Stimulated activated CD4-positive, alpha-beta T cell treated with anti-CD3 and anti-CD28 coated beads, TNF-alpha, amount 100 ng/mL, for 24 hours (primary cell): Measurements from ENCODE around the gene ANKS1A.
"Not testable (repeated sequence)": the region's sequence is repeated elsewhere in the genome, so short reads cannot be mapped to it uniquely, and the experiment has no call there.

Experiments used
- DNase-seq, 3 experiments: peaks; one replicate each; pipeline ENCODE4 v3.0.0-alpha.2; 2020; ENCODE audit warnings: low read depth in 3 of 3

The ANKS1A gene

GRCh38 chr6:34884073-34884472 is 5.0 kb upstream of the ANKS1A start:
- not testable (repeated sequence) for DNase-seq

DNA sequence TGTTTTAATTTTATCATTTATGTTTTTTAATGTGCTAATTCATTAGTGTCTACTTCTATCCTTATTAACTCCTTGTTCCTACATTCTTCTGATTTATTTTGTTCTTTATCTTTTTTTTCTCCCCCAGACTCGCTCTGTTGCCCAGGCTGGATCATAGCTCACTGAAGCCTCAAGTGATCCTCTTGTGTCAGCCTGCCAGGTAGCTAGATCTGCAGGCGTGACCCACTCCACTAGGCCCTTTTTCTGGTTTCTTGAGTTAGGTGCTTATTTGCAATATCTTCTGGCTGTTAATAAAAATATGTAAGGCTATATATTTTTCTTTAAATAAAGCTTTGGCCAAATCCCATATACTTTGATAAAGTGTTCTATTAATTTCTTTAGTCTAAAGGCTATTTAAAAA is 4.1 kb upstream of the ANKS1A start:
- no peak for DNase-seq

- DNase-seq, result not testable (repeated sequence)
Observed at GRCh38 chr6:34885837-34886236, 3.2 kb upstream of the ANKS1A start.

DNA sequence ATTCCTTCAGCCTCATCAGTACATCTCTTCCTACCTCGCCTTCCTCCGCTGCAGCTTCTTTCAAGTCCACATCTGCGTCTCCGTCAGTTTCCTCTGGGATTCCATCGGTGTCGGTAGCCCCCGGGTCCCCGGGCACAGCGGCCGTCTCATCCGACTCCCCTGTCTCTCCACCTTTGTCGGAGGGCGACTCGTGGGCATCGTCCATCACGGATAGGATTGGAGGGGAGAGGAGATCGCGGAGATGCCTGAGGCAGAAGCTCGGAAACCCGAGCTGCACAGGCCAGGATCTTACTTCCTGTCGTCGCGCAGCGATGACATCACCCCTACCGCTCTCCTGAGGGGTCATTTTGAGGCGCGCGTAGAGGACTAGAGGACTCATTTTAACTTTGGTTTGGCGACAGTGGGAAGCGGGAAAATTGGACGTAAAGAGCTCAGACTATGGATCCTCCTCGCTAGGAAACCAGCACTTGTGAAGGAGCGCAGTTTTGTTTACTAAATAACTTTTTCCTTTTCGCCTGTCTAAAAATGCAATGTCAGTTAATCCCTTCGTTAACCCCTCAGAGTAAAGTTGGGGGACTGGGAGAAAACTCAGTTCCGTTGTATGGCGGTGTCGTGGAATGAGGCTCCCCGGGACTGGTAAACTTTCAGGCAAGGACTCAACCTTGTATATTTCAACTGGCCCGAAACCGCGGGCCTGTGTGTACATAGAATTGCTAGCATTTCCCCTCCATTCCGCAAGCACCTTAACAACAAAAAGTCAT is 1.1 kb upstream of the ANKS1A start, which contains the start of gene TAF11:
TSS of gene TAF11 (minus strand) at position 290 of the 761 bp plus-strand sequence. CDS start at position 205, 85 bp downstream.
- peak; percentile 81 to 90 (median 81) for DNase-seq

DNA sequence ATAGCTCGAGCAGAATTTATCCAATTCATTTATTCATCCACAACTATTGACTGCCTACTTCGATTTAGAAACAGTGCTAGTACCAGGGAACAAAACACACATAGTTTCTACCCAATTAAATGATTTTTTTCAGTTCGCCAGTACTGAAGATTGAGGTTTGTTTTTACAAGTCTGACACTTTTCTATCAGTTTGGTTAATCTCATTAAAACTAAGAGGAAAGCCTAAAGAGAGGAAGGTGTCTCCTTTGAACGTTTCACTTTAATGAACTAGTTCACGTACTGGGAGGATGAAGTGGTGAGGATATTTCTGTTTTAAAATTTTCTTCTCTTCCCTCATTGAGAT is 570 bp upstream of the ANKS1A start:
- no peak for DNase-seq

- DNase-seq, result no peak
Observed at GRCh38 chr6:34890533-34890925, 1.5 kb downstream of the ANKS1A start.

GRCh38 chr6:34891296-34891695 is 2.2 kb downstream of the ANKS1A start:
- no peak for DNase-seq

- no peak for DNase-seq
Observed at GRCh38 chr6:34894693-34895092, 5.6 kb downstream of the ANKS1A start.

- DNase-seq, result no peak
Observed at GRCh38 chr6:34897130-34897529, 8.1 kb downstream of the ANKS1A start.

GRCh38 chr6:34897716-34898115 is 8.7 kb downstream of the ANKS1A start:
- no peak for DNase-seq

GRCh38 chr6:34899748-34900147 is 10.7 kb downstream of the ANKS1A start:
- DNase-seq, result not testable (repeated sequence)

DNA sequence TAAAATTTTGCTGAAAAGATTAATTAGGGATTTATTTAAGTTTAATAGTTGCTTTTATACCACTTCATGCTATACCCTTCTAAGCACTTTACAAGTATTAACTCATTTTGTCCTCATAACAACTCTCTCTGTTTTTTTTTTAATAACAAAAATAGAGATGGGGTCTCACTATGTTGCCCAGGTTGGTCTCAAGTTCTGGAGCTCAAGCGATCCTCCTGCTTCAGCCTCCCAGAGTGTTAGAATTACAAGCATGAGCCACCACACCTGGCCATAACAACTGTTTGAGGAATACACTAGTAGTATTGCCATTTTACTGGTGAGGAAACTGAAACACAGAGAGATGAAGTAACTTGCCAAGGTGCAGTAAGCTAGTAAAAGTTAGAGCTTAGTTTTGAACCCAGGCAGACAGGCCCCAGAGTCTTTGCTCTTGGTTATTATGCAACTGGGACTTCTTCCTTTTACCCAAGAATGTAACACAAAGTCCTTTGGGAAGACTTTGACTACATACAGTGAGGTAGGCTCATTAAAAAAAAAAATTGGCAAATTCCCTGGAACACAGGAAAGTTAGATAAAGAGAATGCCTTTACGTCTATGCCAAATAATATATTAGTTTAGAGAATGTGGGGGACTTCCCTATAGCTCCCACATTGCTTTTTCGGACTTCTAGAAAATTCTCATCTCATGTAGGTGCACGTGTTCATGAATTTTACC is 11.4 kb downstream of the ANKS1A start:
- DNase-seq, result no peak

- DNase-seq, result no peak
Observed at GRCh38 chr6:34901930-34902329, 12.9 kb downstream of the ANKS1A start.

- no peak for DNase-seq
Observed at GRCh38 chr6:34904990-34905613, 16.0 kb downstream of the ANKS1A start.

- no peak for DNase-seq
Observed at GRCh38 chr6:34906826-34907225, 17.8 kb downstream of the ANKS1A start.

GRCh38 chr6:34908194-34908593 is 19.1 kb downstream of the ANKS1A start:
- no peak for DNase-seq

GRCh38 chr6:34909320-34909883 is 20.3 kb downstream of the ANKS1A start:
- DNase-seq, result no peak

DNA sequence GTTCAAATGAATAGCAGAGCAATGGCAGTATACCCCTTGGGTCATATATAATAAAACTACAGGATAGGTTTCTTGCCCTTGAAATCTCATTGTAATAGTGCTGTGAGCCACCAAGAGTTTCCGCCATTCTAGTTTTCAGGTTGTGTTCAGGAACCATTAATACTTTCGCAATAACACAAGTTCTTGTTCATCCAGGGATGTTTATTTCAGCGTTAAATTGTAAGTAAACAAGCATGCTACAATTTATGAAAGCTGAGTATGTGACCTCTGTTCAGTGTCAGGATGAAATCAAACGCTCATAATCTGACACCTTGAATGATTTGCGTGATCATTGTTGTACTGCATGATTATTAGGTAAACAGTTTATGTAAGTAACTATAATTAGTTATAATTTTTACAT is 22.8 kb downstream of the ANKS1A start:
- no peak for DNase-seq

DNA sequence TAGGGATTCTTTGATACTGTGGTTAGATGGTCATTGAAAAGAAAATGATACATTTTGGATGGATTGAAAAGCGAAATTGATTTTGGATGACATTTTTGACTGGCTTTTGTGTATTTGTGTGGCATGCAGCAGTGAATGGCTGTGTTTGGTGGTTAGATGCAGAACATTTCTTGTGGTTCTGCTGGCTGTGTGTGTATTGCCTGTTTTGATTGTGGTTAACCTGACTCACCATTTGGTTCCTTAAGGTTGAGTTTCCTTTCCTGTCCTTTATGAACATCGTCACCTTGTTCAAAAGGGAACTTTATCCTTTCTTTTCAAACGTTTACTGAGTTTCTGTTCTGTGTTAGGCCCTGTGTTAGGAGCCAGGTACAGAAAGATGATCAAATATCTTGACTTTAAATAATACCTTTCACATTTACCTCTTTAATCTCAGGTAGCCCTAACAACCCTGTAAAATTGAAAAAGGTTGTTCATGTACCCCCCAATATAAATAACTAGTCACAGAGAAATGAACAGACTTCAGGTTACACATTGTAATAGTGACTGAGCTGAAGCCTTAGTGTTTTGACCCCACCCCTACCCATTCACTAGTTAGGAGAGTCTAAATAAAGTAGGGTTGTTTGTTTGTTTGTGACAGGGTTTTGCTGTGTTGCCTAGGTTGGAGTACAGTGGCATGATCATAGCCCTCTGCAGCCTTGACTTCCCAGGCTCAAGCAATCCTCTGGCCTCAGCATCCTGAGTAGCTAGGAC is 23.8 kb downstream of the ANKS1A start:
- DNase-seq, result peak in 2 of 3 experiments; percentile 10 to 19

GRCh38 chr6:34914358-34914757 is 25.3 kb downstream of the ANKS1A start:
- no peak for DNase-seq

DNA sequence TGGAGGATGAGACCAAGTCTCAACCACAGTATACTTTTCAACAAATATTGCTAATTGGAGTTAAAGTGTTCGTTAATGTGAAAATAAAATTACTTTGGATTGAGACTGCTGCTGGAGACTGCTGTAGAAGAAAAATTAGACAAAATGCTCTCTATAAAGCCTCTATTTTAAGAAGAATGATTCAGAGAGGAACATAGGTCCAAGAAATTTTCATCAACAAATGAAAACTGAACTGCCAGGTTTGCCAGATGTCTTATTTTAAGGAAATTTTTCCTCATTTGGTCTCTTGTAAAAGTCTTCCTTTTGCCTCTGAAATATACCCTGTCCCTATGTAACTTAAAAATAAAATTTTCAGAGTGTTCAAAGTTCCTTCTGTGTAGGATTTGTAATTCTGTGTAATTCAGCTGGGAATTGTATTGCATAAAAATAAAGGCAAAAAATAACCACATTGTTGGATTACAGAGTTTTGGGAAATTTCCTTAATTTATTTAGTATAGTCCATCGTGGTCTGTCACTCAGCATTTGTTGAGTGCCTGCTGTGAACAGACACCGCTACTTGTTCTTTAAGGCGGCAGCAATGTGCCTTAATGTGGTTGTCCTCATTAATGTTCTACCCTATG is 27.4 kb downstream of the ANKS1A start:
- DNase-seq, result no peak
